ENCODE data around the gene THEMIS.
"Not testable (repeated sequence)": the region's sequence is repeated elsewhere in the genome, so short reads cannot be mapped to it uniquely, and the experiment has no call there.

Gene THEMIS, protein sequence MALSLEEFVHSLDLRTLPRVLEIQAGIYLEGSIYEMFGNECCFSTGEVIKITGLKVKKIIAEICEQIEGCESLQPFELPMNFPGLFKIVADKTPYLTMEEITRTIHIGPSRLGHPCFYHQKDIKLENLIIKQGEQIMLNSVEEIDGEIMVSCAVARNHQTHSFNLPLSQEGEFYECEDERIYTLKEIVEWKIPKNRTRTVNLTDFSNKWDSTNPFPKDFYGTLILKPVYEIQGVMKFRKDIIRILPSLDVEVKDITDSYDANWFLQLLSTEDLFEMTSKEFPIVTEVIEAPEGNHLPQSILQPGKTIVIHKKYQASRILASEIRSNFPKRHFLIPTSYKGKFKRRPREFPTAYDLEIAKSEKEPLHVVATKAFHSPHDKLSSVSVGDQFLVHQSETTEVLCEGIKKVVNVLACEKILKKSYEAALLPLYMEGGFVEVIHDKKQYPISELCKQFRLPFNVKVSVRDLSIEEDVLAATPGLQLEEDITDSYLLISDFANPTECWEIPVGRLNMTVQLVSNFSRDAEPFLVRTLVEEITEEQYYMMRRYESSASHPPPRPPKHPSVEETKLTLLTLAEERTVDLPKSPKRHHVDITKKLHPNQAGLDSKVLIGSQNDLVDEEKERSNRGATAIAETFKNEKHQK

DNA sequence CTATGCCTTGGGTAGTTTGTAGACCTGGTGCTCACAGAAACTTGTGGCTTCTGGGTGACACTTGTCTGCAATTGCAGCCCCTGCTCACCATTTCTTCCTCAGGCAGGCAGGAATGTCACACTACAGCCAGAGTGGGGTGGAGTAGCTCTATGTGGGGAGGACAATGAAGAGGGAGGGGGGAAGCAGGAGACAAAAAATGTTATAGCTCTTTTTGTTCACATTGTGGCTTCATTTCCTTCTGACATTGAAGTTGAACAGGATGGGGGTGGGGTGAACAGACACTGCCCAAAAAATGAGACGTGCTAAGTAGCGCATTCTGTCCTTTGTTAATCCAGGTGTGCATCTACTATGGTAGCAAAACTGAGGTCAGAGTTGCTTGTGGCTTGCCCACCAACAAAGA lies at the start of gene THEMIS:
TSS of gene THEMIS (minus strand) at position 124 of the 400 bp plus-strand sequence. CDS start 126 bp downstream, outside the sequence.
- no peak for DNase-seq (ENCODE audit: low spot score)

DNA sequence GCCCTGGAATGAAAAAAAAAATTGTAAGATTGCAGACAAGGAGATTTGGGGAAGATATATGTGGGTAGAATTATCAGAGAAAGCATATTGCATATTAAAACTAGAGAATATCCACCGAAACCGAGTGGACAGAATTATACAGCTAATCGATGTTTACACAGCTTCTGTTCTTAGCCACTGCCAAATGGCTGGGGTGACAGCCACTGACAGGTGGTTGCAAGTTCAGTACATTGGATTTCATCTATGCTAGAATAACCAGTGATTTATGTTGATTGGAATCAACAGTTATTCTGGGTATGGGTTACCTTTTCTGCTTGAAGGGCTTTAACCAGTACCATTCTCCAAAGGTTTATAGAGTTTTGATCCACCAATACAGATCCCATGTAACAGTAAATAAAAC lies 48.4 kb upstream of the THEMIS start:
- DNase-seq (ENCODE audit: low spot score) = no peak

DNA sequence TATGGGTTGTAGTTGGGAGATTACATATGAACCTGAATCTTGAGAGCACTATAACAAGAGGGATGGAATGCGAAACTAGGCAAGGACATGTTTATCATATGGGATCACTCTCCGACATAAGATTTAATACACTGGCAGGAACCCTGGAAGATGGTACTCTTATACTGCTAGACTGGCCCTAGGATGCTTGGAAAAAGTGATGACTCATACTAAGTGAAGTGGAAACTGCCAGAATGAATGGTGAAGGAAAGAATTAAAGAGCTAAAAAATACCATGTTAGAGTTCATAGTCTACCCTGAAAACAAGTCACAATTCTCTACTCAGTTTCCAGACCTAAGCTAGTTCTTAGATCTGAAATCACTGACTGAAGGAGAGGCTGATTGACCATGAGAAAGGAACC lies 45.5 kb upstream of the THEMIS start:
- DNase-seq (ENCODE audit: low spot score) = no peak

DNA sequence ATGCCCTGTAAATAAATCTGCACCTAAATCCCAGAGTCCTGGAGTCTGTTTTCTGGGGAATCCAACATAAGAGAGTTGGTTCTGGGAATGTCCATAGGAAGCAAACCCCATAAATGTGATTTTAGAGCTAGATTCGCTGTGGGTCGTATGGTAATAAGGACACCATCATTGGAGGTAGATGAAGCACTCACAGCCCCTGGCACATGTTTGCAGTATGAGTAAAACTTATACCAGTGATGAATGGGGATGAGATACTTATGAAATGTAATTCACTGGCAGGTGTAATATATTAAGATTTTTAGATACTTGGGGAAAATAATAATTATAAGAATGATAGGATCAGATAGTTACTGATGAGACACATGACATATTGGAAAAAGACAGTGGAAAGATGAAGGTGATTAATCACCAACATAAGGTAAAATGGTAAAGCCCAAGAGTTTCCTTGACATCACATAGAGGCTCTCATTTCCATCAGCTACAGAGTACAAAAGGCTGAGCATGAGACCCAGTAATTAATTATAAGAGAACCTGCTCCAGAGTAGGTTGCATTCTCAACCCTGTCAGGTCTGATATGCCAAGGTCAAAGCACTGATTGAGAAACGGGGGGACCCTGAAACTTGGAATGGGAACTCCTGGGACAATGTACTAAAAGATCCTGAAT lies 44.7 kb upstream of the THEMIS start:
- no peak for DNase-seq (ENCODE audit: low spot score)

- no peak for DNase-seq (ENCODE audit: low spot score)
Observed at GRCh38 chr6:127941228-127941627, 40.4 kb upstream of the THEMIS start.

- DNase-seq (ENCODE audit: low spot score) = no peak
Observed at GRCh38 chr6:127939442-127940066, 38.7 kb upstream of the THEMIS start.

DNA sequence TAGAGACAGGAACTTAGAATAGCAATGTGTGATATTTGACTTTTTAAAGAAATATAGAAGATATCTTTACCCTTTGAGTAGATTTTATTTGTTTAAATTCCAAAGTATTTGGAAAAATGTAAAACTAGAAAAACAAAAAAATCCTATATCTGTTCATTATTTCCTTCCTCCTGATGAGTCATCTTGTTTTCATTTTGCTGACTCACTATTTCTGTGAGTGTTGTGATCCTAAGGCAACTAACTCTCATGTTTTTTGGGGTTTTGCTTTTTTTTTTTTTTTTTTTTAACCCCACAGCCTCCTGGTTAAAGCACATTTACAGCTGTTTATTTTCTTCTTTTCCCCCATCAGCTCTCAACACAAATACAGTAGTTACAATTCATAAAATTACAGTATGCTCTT lies 37.8 kb upstream of the THEMIS start:
- peak; percentile 6 for DNase-seq (ENCODE audit: low spot score)

DNA sequence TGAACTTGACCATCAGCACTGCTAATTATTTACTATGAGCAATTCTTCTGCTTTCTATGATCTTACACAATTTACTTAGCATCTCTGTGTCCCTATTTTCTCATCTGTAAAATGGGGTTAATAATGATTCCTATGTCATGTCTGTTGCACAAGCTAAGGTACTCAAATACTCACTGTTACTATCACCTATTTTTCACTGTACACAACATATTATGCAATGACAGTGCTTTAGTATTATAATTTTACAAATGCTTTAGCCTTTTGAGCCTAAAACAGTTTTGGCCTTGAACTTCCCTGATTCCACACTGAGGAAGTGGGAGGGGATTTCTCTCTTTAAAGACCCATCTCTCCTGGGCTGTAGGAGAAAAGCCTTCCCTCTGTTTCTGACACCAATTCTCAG lies 36.9 kb upstream of the THEMIS start:
- DNase-seq (ENCODE audit: low spot score) = no peak

GRCh38 chr6:127937102-127937501 lies 36.2 kb upstream of the THEMIS start:
- DNase-seq (ENCODE audit: low spot score) = no peak

- no peak for DNase-seq (ENCODE audit: low spot score)
Observed at GRCh38 chr6:127934956-127935355, 34.1 kb upstream of the THEMIS start.

GRCh38 chr6:127933852-127934840 lies 33.3 kb upstream of the THEMIS start:
- no peak for DNase-seq (ENCODE audit: low spot score)

- no peak for DNase-seq (ENCODE audit: low spot score)
Observed at GRCh38 chr6:127933137-127933536, 32.3 kb upstream of the THEMIS start.

- no peak for DNase-seq (ENCODE audit: low spot score)
Observed at GRCh38 chr6:127932708-127933107, 31.9 kb upstream of the THEMIS start.

GRCh38 chr6:127926441-127926840 lies 25.6 kb upstream of the THEMIS start:
- not testable (repeated sequence) for DNase-seq (ENCODE audit: low spot score)

DNA sequence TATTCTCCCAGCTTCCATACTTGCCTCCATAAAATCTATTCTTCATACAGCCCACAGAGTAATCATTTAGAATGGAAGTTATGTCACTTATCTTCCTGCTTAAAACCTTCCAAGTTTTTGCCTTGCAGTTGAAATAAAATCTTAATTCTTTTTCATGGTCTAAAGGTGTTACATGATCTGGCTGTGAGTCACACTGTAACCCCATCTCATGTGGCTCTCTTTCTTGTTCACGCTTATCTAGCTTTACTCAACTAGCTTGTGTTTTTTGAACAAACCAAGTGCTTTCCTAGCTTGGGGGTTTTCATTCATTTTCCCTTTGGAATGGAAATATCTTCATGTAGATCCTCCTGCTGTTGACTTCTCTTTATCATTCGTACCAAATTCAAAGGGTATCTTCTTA lies 23.6 kb upstream of the THEMIS start:
- DNase-seq (ENCODE audit: low spot score) = no peak

GRCh38 chr6:127924031-127924430 lies 23.2 kb upstream of the THEMIS start:
- no peak for DNase-seq (ENCODE audit: low spot score)

GRCh38 chr6:127923135-127923534 lies 22.3 kb upstream of the THEMIS start:
- DNase-seq (ENCODE audit: low spot score) = no peak

DNA sequence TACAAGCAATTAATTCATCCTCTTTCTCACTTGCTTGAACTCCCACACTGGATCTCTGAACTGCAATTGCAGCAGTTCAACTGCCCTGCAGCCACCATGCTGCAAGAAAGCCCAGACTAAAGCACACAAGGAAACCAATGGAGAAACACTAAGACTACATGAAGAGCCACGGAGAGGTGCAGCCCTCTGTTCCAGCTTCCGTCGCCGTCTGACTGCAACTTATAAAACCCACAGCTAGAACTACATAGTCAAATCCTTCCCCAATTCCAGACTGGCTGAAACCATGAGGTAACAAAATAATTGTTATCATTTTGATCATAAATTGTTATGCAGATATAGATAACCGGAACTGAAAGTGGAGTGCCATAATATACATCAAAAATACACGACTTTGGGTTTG lies 21.1 kb upstream of the THEMIS start:
- no peak for DNase-seq (ENCODE audit: low spot score)

- no peak for DNase-seq (ENCODE audit: low spot score)
Observed at GRCh38 chr6:127920804-127921203, 19.9 kb upstream of the THEMIS start.

DNA sequence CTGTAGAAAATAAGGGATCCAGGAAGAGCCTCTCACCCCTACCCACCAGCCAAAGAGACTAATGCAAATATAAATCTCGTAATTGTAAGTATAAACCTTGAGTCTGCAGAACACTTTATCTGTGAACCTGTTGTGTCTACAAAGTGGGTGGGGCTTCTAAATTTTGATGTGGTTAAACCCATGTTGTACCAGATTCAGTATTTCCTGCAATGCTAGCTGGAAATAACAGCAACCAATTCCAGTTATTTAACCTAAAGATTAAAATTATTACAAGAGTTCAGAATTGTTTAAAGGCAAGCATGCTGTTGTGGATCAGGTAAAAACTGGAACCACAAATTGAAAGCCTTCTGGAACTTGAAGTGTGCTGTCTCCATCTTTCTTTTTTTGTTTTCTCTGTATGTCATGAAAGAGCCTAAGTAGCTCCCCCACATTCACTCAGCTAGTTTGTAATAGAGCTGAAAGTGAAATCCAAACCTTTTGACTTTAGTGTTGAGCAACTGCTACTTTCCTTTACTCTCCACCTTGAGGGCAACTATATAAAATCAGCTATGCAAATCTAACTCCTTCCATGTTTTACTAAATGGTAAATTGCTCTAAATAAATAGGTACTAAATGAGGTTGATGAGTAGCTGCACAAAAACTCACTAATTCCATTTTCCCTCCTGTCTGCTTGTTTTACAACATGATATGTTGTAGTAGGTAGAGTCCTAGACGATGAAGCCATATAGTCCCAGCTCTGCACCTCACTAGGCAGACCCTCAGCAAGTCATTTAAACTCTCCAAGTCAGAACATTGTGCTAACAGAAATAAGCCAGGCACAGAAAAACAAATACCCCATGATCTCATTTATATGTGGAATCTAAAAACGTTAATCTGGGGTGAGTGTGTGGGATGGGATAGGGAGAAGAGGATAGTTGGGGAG lies 17.9 kb upstream of the THEMIS start:
- no peak for DNase-seq (ENCODE audit: low spot score)
